ENCODE measurements around the gene MRNIP.

MRNIP gene

GRCh38 chr5:179879690-179880010, 21.0 kb upstream of the MRNIP start:
- Histone ChIP-seq H3K27me3 (ENCODE audit: insufficient read depth, poor library complexity, severe bottlenecking) (no peaks in the 10 kb centered on the region), H3K27ac (replicated peaks) (no peak overlapping the region), H3K4me3 (replicated peaks; ENCODE audit: insufficient read depth, low read length) (no peak overlapping the region)
- no peak for DNase-seq (ENCODE audit: low read depth in 1 of 2, low spot score in 1 of 2)
- no peak for TF ChIP-seq GABPA (IDR thresholded peaks at IDR 0.05; ENCODE audit: low read depth)
- no peak for TF ChIP-seq POLR2AphosphoS5 (IDR thresholded peaks at IDR 0.05; ENCODE audit: low read depth)
- no peak for TF ChIP-seq CTCF (IDR thresholded peaks at IDR 0.05; ENCODE audit: insufficient read depth, low read length)
- TF ChIP-seq REST (IDR thresholded peaks at IDR 0.05; ENCODE audit: insufficient replicate concordance, low read depth), result no peak
- TF ChIP-seq SPI1 (IDR thresholded peaks at IDR 0.05; ENCODE audit: borderline replicate concordance, low read depth), result no peak

GRCh38 chr5:179879003-179879689, 20.5 kb upstream of the MRNIP start:
- DNase-seq (ENCODE audit: low read depth in 1 of 2, low spot score in 1 of 2), result no peak
- Histone ChIP-seq H3K27me3 (ENCODE audit: insufficient read depth, poor library complexity, severe bottlenecking) (no peaks in the 10 kb centered on the region), H3K27ac (replicated peaks) (no peak overlapping the region), H3K4me3 (replicated peaks; ENCODE audit: insufficient read depth, low read length) (no peak overlapping the region)
- TF ChIP-seq GABPA (IDR thresholded peaks at IDR 0.05; ENCODE audit: low read depth), result no peak

GRCh38 chr5:179878222-179879002, 19.8 kb upstream of the MRNIP start:
- DNase-seq (ENCODE audit: low read depth in 1 of 2, low spot score in 1 of 2), result no peak
- no peak for TF ChIP-seq SPI1 (IDR thresholded peaks at IDR 0.05; ENCODE audit: borderline replicate concordance, low read depth)
- TF ChIP-seq CTCF (IDR thresholded peaks at IDR 0.05; ENCODE audit: insufficient read depth, low read length), result no peak
- Histone ChIP-seq H3K4me3 (replicated peaks; ENCODE audit: insufficient read depth, low read length) (no peak overlapping the region), H3K27ac (replicated peaks) (no peak overlapping the region), H3K27me3 (ENCODE audit: insufficient read depth, poor library complexity, severe bottlenecking) (no peaks in the 10 kb centered on the region)

- Histone ChIP-seq H3K27me3 (ENCODE audit: insufficient read depth, poor library complexity, severe bottlenecking) (no peaks in the 10 kb centered on the region), H3K4me3 (replicated peaks; ENCODE audit: insufficient read depth, low read length) (no peak overlapping the region), H3K27ac (replicated peaks) (no peak overlapping the region)
- TF ChIP-seq POLR2AphosphoS5 (IDR thresholded peaks at IDR 0.05; ENCODE audit: low read depth) (no peak), GABPA (IDR thresholded peaks at IDR 0.05; ENCODE audit: low read depth) (no peak), SPI1 (IDR thresholded peaks at IDR 0.05; ENCODE audit: borderline replicate concordance, low read depth) (peak; percentile 77)
- peak in 1 of 2 experiments; percentile 22 for DNase-seq (ENCODE audit: low read depth in 1 of 2, low spot score in 1 of 2)
Measured at GRCh38 chr5:179876610-179876952, 18.0 kb upstream of the MRNIP start.

GRCh38 chr5:179875741-179876609, 17.4 kb upstream of the MRNIP start:
- Histone ChIP-seq H3K4me3 (replicated peaks; ENCODE audit: insufficient read depth, low read length) (no peak overlapping the region), H3K27me3 (ENCODE audit: insufficient read depth, poor library complexity, severe bottlenecking) (no peaks in the 10 kb centered on the region), H3K27ac (replicated peaks) (no peak overlapping the region)
- TF ChIP-seq SPI1 (IDR thresholded peaks at IDR 0.05; ENCODE audit: borderline replicate concordance, low read depth) (no peak), GABPA (IDR thresholded peaks at IDR 0.05; ENCODE audit: low read depth) (no peak), CTCF (IDR thresholded peaks at IDR 0.05; ENCODE audit: insufficient read depth, low read length) (no peak), POLR2AphosphoS5 (IDR thresholded peaks at IDR 0.05; ENCODE audit: low read depth) (no peak), REST (IDR thresholded peaks at IDR 0.05; ENCODE audit: insufficient replicate concordance, low read depth) (no peak)
- no peak for DNase-seq (ENCODE audit: low read depth in 1 of 2, low spot score in 1 of 2)

Data from HL-60 (cell line).